ENCODE measurements around the gene SRP72.

The SRP72 gene

GRCh38 chr4:56477192-56477702, 9.8 kb downstream of the SRP72 start:
- no peak for DNase-seq (ENCODE audit: low read depth)
- no peak for TF ChIP-seq CTCF (conservative IDR thresholded peaks at IDR 0.05; ENCODE audit: low read depth, low read length)
- H3K4me3 ChIP-seq (ENCODE audit: low read depth, low read length): no peak overlapping the region

- H3K4me3 ChIP-seq (ENCODE audit: low read depth, low read length): no peak overlapping the region
- TF ChIP-seq CTCF (conservative IDR thresholded peaks at IDR 0.05; ENCODE audit: low read depth, low read length): no peak
- peak; percentile 53 for DNase-seq (ENCODE audit: low read depth)
These were observed 13.3 kb downstream of the SRP72 start for GRCh38 chr4:56480691-56481090.

GRCh38 chr4:56496241-56496640, 28.8 kb downstream of the SRP72 start:
- no peak for DNase-seq (ENCODE audit: low read depth)
- TF ChIP-seq CTCF (conservative IDR thresholded peaks at IDR 0.05; ENCODE audit: low read depth, low read length): no peak
- H3K4me3 ChIP-seq (ENCODE audit: low read depth, low read length): no peak overlapping the region

GRCh38 chr4:56505269-56506130, 38.1 kb downstream of the SRP72 start, which contains the start of gene ARL9:
Gene ARL9, plus strand, starts transcription at chr4:56505791. Its CDS starts 72 bp downstream, at chr4:56505863.
- TF ChIP-seq CTCF (conservative IDR thresholded peaks at IDR 0.05; ENCODE audit: low read depth, low read length): no peak
- peak within 1 kb of the TSS; percentile 73 for H3K4me3 ChIP-seq (ENCODE audit: low read depth, low read length)

GRCh38 chr4:56511098-56511497, 43.7 kb downstream of the SRP72 start:
- H3K4me3 ChIP-seq (ENCODE audit: low read depth, low read length): no peak overlapping the region
- TF ChIP-seq CTCF (conservative IDR thresholded peaks at IDR 0.05; ENCODE audit: low read depth, low read length): no peak
- DNase-seq (ENCODE audit: low read depth): no peak

More at GRCh38 chr4:56505269-56506130, 38.1 kb downstream of the SRP72 start, which contains the start of gene ARL9:
- peak; percentile 80 for DNase-seq (ENCODE audit: low read depth)

GRCh38 chr4:56512166-56512565, 44.7 kb downstream of the SRP72 start:
- TF ChIP-seq CTCF (conservative IDR thresholded peaks at IDR 0.05; ENCODE audit: low read depth, low read length): no peak
- H3K4me3 ChIP-seq (ENCODE audit: low read depth, low read length): no peak overlapping the region
- peak; percentile 31 for DNase-seq (ENCODE audit: low read depth)
